Measurements from ENCODE around the gene SOX1.

DNA sequence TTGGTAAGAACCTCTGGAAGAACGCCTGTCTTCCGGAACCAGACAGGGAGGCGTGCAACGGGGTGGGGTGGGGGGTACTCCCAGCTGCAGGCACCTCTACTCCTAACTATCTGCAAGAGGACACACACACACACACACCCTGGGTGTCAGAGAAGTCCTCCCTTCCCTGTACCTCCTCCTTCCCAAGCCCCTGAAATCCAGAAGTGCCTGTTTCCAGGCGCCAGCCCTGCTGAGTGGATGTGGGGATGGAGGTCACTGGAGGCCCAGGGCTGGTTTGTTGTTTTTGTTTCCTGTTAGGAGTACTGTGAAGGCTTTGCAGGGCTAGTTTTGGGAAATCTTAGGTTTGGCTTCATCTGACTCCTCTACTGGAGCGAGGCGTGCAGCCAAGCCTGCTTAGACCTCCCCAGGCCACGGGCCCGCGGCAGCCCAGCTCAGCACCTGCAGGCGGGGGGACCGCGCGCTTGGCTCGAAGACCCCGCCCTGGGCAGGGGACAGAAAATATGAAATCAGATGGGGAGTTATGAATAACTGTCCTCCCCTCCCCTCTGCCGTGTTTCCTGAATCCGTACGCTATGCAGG, 36.4 kb downstream of the SOX1 start:
- TF ChIP-seq, protein P1, sequence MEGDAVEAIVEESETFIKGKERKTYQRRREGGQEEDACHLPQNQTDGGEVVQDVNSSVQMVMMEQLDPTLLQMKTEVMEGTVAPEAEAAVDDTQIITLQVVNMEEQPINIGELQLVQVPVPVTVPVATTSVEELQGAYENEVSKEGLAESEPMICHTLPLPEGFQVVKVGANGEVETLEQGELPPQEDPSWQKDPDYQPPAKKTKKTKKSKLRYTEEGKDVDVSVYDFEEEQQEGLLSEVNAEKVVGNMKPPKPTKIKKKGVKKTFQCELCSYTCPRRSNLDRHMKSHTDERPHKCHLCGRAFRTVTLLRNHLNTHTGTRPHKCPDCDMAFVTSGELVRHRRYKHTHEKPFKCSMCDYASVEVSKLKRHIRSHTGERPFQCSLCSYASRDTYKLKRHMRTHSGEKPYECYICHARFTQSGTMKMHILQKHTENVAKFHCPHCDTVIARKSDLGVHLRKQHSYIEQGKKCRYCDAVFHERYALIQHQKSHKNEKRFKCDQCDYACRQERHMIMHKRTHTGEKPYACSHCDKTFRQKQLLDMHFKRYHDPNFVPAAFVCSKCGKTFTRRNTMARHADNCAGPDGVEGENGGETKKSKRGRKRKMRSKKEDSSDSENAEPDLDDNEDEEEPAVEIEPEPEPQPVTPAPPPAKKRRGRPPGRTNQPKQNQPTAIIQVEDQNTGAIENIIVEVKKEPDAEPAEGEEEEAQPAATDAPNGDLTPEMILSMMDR (IDR thresholded peaks at IDR 0.05; ENCODE audit: low read length): no peak
- TF ChIP-seq EZH2 (optimal IDR thresholded peaks at IDR 0.05; ENCODE audit: low read depth, low read length): no peak
